Kasumi-1 (cell line): ENCODE results near the gene FAM174A.
A peak's percentile ranks its signal among the peaks of the same experiment; 100 is the strongest.

Source experiments
- DNase-seq, 2 experiments: peaks; one replicate each; lab custom pipeline; 2025; lab: John Stamatoyannopoulos, UW

FAM174A gene

DNA sequence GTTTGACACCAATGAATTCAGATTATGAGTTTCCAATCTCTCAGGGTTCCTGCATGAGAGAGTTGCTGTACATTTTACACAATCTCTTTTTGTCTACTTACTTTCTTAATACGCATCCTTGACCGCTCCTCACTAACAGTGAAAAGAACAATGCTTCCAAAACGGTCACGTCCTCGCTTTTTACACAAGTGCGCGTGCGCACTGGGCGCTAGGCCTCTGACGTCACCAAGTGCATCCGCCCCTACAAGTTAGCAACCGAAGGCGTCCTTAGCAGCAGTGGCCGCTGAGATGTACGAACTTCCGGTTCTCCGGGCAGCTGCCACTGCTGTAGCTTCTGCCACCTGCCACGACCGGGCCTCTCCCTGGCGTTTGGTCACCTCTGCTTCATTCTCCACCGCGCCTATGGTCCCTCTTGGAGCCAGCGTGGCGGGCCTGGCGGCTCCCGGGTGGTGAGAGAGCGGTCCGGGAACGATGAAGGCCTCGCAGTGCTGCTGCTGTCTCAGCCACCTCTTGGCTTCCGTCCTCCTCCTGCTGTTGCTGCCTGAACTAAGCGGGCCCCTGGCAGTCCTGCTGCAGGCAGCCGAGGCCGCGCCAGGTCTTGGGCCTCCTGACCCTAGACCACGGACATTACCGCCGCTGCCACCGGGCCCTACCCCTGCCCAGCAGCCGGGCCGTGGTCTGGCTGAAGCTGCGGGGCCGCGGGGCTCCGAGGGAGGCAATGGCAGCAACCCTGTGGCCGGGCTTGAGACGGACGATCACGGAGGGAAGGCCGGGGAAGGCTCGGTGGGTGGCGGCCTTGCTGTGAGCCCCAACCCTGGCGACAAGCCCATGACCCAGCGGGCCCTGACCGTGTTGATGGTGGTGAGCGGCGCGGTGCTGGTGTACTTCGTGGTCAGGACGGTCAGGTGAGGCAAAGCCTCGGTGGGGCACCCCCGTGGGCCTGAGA lies at the start of gene FAM174A:
TSS of gene FAM174A (plus strand) at position 315 of the 946 bp plus-strand sequence. CDS start at position 472, 157 bp downstream.
- DNase-seq = peak; percentile 88 to 91

GRCh38 chr5:100493996-100494395 lies 41.2 kb upstream of the FAM174A start:
- DNase-seq = no peak

DNA sequence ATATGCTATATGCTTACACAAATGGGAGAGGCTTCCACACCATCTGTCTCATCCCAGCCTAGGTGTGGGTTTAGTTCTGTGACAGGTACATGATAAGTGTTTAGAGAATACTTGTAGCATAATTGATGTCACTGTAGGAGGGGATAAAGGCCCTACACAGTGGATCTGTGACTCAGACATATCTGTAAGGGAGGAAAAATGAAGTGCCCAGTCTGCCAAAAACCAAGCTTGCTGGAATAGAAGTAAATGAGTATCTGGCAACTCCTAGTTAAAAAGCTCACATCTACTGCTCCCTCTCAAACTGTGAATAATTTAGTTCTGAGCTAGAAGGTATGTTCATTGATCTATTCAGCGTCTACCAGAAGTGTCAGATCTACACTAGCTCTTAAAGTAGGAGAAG lies 38.9 kb upstream of the FAM174A start:
- DNase-seq = no peak

DNA sequence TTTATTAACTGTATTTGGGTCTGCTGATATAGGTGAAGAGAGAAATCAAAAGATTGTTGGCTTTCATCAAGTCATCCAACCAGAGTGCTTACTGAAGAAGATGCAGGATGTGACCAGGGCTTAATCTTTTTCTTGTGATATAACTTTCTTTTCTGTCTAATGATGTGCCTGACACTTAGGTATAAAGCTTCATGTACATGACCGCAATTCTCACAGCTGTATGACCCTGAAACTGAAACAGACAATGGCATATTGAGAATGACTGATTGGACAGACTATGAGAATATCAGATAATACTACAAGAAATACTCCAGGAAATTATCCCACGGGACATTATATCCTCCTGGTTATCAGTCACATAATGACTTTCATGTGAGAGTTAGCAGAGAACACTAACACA lies 32.5 kb upstream of the FAM174A start:
- DNase-seq = no peak

DNA sequence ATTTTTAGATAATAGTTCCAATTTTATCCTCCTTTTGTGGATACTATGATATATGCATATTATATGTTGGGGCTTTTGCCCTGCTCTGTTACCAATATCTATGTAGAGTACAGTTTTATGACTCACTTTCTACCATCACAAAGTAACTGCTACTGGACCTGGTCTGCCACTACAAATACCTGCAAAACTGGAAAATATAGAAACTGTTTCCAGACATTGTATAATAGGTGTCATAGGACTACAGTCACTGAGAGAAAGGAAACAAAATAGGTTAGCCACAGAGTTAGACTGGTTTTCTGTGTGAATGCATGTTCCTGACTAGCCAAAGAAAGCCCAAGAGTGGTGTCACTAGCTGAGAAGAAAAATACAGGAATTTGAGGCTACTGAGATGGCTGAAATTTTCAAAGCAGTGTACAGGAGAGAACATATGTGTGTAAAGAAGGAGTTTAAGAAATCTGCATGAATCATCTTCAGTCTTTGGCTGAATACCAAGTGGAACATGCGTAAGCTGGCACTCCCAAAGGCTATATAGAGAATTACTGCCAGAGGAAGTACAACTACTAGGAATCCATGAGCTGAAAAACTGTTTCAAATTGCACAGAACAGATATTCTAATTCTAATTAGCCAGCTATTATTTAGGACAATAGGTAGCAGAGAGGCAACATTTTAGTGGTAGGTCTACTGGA lies 29.0 kb upstream of the FAM174A start:
- DNase-seq = peak; percentile 66 to 68

GRCh38 chr5:100516285-100516684 lies 18.9 kb upstream of the FAM174A start:
- DNase-seq = no peak

GRCh38 chr5:100517301-100517974 lies 17.7 kb upstream of the FAM174A start:
- DNase-seq = no peak

- DNase-seq = no peak
Measured at GRCh38 chr5:100518377-100518776, 16.8 kb upstream of the FAM174A start.

GRCh38 chr5:100519075-100519474 lies 16.1 kb upstream of the FAM174A start:
- DNase-seq = no peak

DNA sequence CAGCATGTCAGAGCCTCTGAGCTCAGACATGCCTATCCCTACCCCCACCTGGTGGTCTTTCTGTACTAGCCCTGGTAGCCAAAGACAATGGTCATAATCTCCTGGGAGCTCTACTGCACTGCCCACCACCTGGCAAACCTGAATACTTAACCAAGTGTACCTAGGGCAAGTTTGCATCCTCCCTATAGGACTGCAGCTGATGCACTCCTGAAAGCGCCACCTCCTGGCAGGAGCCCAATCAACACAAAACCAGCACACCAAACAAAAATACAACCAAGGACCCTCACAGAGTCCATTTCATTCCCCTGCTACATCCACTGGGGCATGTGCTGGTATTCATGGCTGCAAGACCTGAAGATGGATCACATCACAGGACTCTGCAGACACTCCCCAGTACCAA lies 14.8 kb upstream of the FAM174A start:
- no peak for DNase-seq

GRCh38 chr5:100537946-100538345 lies 2.8 kb downstream of the FAM174A start:
- no peak for DNase-seq

GRCh38 chr5:100539519-100539918 lies 4.3 kb downstream of the FAM174A start:
- DNase-seq = no peak

- no peak for DNase-seq
Measured at GRCh38 chr5:100542086-100542485, 6.9 kb downstream of the FAM174A start.

DNA sequence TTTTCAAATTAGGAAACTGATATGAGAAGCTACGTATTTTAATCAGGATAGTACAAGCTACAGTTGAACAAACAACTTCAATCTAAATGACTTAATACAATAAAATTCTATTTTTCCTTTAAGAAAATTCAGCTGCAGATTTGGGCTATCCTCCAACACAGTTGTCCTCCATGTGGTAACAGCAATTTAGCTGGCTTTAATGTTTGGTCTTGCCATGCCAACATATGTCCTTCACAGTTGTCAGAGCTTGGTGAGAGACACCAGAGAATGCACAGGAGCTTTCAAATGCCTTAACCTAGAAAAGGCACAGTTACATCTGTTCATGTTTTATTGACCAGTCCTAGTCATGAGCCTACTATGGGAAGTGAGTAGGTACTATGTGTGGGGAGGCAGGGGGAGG lies 10.8 kb downstream of the FAM174A start:
- DNase-seq = no peak

DNA sequence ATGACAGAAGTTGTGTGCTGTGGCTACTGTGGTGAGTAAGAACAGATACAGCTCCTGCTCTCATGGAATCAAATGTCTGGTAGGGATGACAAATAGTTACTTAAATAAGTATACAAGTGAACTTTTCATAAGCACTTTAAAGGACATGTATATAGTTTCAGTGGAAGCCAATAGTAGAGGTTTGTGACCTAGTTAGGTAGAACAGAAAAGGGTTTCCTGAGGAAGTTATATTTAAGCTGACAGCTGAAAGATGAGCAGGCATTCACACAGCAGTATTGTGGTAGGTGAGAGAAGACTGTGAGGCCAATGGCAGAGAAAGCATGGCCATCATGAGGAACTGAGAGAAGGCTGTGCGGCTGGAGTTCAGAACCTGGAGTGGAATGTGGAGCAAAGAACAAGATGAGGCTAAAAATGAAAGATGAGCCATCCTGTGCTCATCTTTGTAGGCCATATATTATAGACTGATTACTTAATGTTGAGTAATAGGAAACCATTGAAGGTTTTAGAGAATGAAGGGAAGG lies 15.4 kb downstream of the FAM174A start:
- DNase-seq = peak; percentile 26 to 39

DNA sequence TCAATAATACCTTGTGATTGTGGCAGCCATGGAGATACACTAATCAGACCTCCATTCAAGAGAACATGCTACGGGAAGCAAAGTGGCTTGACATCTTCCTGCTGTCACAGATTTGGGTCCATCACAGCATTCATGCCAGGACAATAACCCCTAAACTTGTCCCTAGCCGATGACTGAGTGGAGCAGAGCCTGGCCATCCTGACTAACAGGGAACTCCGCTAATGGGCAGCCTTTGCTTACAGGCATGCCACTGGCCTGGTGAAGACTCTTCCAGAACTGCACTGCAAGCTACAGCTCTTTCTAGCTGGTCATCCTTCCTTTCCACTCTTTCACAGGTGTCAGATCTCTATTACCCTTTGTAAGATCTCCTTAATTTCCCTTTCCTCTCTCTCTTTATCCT lies 16.0 kb downstream of the FAM174A start:
- no peak for DNase-seq

DNA sequence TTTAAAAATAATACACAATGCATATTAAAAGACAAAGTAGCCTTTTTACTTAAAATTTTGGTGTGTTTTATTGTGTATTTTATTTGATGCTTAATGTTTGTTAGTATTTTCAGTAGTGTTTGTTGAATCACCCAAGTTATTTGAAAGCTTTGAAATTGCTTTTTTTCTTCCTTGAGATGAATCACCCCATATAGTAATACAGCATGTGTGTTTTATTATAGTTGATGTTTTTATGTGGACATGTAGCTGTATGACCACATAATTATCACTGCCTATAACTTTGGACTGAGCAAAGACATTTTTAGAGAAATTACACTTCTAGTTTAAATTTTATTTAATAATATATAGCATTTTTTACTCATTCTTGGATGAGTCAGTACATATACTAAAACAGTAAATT lies 18.0 kb downstream of the FAM174A start:
- no peak for DNase-seq

DNA sequence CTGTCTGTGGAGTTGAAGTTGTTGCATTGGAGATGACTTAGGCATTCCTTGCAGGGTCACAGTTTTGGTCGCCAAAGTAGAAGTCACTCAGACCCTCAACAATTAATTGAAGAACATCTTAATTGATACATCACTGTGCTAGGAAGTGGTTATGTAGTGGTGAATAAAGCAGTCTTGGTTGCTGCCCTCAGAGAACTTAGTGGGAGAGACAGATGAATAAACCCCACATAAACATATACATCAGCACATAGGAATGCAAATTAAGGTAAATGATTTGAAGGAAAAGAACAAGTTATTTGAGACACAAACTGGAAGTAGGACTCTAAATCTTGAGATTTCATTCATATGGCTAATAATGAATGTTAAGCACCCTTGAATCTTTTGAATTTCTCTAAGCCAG lies 25.7 kb downstream of the FAM174A start:
- DNase-seq = no peak

- no peak for DNase-seq
Measured at GRCh38 chr5:100562821-100563220, 27.6 kb downstream of the FAM174A start.

GRCh38 chr5:100566382-100567141 lies 31.4 kb downstream of the FAM174A start:
- DNase-seq = no peak

DNA sequence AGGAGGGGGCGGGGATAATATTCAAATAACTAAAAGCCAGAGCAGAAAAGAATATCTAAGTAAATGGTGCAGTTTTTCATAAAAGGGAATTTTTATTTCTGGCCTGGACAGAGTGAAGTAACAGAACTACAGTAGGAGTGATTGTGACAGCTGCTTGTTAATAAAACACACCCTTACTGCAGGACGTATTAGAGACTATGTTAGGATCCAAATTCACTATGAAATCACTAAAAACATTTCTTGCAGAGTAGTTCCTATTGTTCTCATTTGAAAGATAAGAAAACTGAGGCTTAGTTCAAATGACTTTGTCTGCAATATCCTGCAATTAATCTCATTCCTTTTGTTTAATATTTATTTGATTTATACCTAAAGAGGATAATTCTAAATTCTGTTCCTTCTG lies 39.5 kb downstream of the FAM174A start:
- no peak for DNase-seq

DNA sequence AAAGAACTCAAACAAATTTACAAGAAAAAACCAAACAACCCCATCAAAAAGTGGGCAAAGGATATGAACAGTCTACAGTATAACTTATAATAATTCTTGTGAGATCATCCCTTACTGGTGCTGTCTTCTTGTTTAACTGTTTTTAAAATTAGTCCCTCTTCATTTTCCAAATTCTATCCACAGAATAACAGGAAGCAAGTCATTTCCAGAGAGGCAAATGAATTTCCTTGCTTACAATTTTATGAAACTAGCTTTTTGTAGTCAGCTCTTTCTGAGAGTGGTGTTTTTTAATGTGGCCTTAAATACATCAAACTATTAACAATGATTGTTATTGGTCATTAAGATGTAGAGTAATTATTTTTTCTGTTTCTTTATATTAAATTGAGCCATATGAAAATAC lies 40.6 kb downstream of the FAM174A start:
- no peak for DNase-seq
